HG03108 (cell line): ENCODE results near the gene ANO10.

ENCODE experiments used
- ATAC-seq: cut with Tn5 transposase; IDR thresholded peaks from one replicate; pipeline ENCODE4 v1.9.1; 2021; ENCODE audit warnings: moderate library complexity; ENCODE audit not compliant: unreplicated experiment

Gene ANO10

DNA sequence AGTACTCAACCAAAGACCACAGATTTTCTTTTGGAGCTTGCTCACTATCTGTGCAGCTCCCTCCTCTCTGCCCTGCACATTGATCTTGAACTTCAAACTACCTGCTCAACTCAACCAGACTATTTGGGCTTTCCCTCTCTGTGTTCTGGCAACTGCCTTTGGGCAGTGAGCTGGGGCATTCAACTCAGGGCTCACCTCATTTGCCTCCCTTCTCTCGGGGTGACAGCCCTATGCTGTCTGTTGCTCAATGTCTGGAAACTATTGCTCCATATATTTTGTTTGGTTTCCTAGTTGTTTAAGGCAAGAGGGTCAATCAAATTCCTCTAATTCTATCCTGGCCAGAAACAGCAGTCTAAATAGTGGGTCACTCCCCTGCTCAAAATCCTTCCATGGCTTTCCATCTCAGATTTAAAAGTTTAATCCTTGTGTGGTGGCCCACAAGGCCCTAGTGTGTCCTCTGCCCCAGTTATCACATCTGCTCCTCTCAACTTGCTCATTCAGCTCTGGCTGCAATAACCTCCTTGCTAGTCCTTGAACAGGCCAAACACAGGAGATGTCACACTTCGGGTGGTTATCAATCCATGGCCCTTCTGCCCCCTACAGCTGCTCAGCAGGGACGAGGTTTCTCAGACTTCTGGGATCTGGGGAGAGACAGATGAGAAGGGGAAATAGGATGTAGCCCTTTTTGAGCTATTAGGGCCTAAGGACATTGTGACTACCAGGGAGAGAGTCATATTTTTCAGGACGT, 267.7 kb downstream of the ANO10 start:
- no peak for ATAC-seq

- no peak for ATAC-seq
These were observed 268.4 kb downstream of the ANO10 start for GRCh38 chr3:43353393-43353792.

DNA sequence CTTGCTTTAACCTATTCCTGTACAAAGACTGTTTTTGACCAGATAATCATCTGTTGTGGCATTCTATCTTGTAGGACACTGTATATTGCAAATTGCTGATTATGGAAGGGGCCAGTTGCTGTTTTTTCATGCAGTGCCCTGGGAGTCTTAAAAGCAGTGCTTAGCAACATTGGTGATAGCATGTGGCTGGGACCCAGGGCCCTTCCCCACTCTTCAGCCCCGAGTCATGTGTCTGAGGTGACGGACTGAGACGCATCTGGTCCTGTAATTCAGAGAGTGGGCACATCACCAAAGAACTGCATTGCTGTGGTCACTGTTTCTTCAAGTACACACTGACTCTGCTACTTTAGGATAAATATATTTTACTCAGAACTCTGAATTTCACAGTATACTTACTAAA, 272.1 kb downstream of the ANO10 start:
- no peak for ATAC-seq

DNA sequence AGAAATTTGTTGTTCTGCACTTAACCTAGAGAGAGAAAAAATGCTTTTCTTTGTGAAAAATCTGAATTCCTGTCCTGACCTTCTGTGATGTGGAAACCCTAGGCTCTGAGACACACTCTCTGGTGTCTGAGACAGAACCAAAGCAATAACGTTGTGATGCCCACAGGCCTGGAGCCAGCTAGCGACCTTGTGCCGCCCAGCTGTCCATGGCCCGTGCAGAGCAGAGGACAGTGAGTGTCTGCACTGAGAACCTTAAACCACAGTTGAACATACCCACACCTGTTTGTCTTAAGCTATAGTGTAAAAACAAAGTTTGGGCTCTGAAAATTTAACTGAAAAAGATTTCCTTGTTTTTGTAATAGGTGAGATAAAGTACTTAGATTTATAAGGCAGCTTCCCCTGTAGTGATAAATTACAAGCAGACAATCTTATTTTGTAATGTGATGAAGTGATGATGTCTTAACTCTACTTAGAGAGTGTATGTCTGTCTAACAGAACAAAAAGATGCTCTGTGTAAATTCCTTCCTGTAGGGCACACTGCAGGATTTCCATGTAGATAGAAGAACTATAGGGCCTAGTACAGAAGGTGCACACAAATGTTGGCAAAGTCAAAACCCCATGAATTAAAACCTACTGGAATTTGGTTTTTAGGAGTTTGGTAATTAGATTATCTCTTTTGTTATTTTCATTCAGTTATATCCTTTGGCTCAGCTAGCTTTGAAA, 272.8 kb downstream of the ANO10 start:
- no peak for ATAC-seq

GRCh38 chr3:43348350-43348749, 273.5 kb downstream of the ANO10 start:
- ATAC-seq = no peak

DNA sequence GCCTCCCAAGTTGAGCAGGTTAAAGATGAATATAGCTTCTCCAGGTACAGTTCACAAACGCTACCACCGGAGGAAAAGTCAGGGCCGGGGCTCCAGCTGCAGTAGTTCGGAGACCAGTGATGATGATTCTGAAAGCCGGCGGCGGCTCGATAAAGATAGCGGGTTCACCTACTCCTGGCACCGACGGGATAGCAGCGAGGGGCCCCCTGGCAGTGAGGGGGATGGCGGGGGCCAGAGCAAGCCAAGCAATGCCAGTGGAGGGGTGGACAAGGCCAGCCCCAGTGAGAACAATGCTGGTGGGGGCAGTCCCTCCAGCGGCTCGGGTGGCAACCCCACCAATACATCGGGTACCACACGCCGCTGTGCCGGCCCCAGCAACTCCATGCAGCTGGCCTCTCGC, 274.0 kb downstream of the ANO10 start:
- ATAC-seq = no peak

- ATAC-seq = no peak
These were observed 274.6 kb downstream of the ANO10 start for GRCh38 chr3:43346978-43347749.

DNA sequence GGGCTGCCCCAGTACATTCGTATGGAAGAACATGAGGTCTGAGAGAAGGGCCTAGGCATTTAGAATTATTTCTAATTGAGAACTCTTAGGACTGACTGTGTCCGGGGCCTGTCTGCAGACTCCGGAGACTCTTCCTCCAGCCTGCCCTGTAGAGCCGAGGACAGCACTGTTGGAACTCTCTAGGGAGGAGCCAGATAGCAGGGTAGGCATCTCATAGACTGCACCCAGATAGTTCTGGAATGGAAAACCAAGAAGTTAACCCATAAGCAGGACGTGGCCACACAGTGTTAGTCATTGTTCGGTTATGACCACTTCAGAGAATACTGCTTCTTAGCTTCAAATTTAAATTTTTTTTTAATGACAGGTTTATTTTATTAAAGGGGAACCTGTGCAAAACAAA, 275.9 kb downstream of the ANO10 start:
- ATAC-seq = no peak

GRCh38 chr3:43345246-43345645, 276.6 kb downstream of the ANO10 start:
- no peak for ATAC-seq

DNA sequence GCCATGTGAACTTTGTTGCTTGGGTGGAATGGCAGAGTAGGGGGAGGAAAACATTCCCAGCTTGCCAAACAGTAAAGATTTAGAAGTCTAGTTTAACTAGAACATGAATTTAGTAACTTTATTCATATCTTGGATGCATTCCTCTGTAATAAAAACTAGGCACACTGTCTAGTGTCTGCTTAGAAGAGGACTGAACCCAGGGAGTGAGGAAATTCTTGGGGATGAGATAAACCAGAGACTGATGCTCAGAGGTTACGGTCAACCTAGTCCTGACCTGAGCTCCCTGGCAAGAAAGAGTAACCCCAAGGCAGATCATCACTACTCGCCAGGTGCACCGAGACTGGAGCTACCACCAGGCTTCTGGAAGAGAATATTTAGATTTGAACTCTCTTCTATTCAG, 277.3 kb downstream of the ANO10 start:
- no peak for ATAC-seq

DNA sequence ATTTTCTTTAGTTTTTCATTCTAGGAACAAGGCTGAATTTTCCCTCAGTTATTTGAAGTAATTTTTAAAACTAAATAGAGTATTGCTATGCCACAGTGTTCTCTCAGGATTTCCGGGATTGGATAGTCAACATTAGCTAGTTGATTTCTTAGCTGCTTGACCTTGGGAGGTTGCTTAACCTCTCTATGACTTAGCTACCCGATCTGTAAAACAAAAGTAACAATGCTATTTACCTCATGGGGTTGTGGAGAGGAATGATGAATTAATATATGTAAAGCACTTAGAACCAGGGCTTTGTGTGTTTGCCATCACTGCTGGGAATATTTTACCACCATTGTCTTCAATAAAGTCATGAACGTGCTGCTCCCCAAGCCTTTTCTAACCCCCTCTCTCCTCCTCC, 278.0 kb downstream of the ANO10 start:
- no peak for ATAC-seq

DNA sequence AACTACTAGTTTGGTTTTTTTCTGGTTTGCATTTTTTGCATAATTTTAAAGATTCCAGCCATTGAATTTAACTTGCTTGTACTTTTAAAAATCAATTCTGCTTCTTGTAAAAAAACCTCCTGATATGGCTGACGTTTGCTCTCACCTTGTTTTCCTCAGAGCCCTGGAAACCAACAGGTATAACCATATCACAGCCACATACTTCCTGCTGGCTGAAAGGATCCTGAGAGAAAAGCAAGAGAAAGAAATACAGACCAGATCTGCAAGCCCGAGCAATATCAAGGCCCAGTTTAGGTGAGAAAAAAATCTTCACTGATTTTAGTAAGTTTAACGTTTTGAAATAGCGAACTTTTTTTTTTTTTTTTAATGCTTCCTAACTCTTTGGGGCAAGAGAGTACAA, 278.6 kb downstream of the ANO10 start:
- no peak for ATAC-seq

DNA sequence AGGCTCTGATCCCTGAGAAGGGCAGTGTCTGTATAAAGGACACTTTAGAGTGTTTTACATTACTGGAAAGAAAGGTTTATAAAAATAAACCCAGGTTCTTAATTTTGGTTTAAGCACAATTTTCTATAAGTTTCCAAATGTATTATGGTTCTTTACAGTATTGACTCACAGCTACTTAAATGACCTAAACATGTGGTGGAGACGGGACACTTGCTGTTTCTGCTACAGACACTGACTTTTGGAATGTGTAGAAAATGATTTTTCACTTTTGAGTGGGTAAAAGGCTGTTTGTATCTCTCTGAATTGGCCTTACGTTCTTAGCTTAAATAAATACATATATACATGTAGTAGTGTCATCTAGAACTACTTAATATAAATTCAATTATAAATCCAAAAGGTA, 280.0 kb downstream of the ANO10 start:
- no peak for ATAC-seq

- ATAC-seq = no peak
These were observed 281.4 kb downstream of the ANO10 start for GRCh38 chr3:43340403-43340802.

- ATAC-seq = no peak
These were observed 283.5 kb downstream of the ANO10 start for GRCh38 chr3:43338295-43338694.

GRCh38 chr3:43335799-43336198, 286.0 kb downstream of the ANO10 start:
- ATAC-seq = no peak

- ATAC-seq = no peak
These were observed 286.8 kb downstream of the ANO10 start for GRCh38 chr3:43334976-43335375.

GRCh38 chr3:43331381-43331780, 290.4 kb downstream of the ANO10 start:
- ATAC-seq = no peak

DNA sequence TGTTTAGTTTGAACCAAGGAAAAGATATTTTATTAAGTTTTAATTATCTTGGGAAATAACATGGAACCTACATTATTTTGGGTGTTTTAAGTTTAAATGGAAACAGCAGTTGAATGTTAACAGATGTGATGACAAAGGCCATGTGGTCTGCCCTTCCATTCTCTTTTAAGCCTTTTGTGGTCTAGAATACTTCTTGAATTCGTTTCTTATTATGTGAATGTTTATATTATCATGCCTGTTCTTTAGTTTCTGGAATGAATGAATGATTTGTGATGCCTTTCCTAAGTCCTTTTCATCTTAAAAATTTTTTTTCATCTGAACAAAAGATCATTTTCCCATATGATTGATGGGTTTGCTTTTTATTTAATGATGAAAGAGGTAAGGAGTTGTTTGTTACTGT, 290.8 kb downstream of the ANO10 start:
- no peak for ATAC-seq

DNA sequence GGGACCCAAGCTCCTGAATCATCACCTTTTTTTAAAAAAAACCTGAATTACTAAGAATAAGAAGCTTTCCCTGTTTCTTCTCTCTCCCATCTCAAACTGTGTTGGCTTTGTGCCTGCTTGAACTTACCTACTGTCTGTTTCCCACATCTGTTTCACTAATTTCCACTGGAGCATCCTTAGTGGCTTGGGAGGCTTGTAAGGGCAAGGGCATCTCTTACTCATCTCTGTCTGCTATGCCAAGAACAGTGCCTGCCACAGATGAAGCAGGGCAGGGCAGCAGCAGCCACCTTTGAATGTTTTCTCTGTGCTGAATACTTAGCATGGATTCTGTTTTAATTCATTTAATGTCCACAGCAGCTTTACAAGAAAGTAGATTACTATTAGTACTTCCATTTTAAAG, 293.2 kb downstream of the ANO10 start:
- no peak for ATAC-seq

DNA sequence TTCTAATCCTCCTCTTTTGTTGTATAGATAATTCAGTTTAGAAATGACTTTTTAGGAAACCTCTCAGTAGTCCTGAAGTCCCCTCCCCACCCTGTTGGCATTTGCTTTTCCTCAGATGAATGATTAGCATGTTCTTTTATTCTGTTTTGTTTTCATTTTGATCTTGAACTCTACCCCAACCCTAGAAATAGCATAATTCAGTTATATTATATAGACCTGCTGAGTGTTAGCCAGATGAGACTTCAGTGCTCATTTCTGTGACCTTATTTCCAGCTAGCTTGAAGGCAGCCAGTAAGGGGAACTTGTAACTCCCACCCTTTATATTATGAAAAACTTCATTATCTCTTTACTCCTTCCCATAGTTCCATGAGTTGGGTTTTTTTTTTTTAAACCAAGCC, 294.2 kb downstream of the ANO10 start:
- no peak for ATAC-seq
